IMR-90 (cell line): Measurements from ENCODE around the gene PDCD1. TPM values are rescaled to one million over a fixed set of nuclear protein-coding genes. Genes with fewer than 3 reads are reported as not detected.
A peak's percentile ranks its signal among the peaks of the same experiment; 100 is the strongest.

Experiments used
- ATAC-seq: fragments of 200-7000 bp; cut with Tn5 transposase; 2 replicates; pipeline ENCODE4 v1.9.1; 2020; ENCODE audit warnings: low read depth, mild to moderate bottlenecking, moderate library complexity
- BruUV-seq: library from RNA; stranded (reverse); fragments of 400-500 nt; replicated peaks from 2 replicates; lab custom pipeline; 2021; lab: Mats Ljungman, UMichigan
- CTCF ChIA-PET: fragments of 300-600 bp; formaldehyde crosslinking; extraction: SDS; loops from one replicate; lab custom pipeline; 2021; ENCODE audit warnings: antibody characterized with exemption; lab: Yijun Ruan, JAX
- POLR2A ChIA-PET: fragments of 300-600 bp; sonication (Branson Sonifier 250); formaldehyde crosslinking; loops from one replicate; lab custom pipeline; 2022; ENCODE audit warnings: antibody characterized with exemption; ENCODE audit not compliant: unreplicated experiment; lab: Charles Lee
- DNase-seq: peaks from one replicate; pipeline ENCODE4 v3.0.0; 2013
- H2AFZ ChIP-seq: replicated peaks from 2 replicates; pipeline ENCODE3; 2013; ENCODE audit warnings: low read length, mild to moderate bottlenecking; ENCODE audit not compliant: poor library complexity
- H2AK5ac ChIP-seq: 2 replicates; pipeline ENCODE4 v1.6.1; 2013; ENCODE audit warnings: low read depth, low read length, inconsistent platforms
- H2AK9ac ChIP-seq: replicated peaks from 2 replicates; pipeline ENCODE3; 2013; ENCODE audit warnings: mild to moderate bottlenecking, low read depth, low read length, moderate library complexity; ENCODE audit not compliant: poor library complexity
- H2BK120ac ChIP-seq: 2 replicates; pipeline ENCODE4 v1.6.1; 2013; ENCODE audit warnings: low read depth, low read length, inconsistent platforms
- H2BK15ac ChIP-seq: 3 replicates; pipeline ENCODE4 v1.6.1; 2013; ENCODE audit warnings: low read depth, low read length, inconsistent platforms
- H2BK20ac ChIP-seq: 2 replicates; pipeline ENCODE4 v1.6.1; 2013; ENCODE audit warnings: low read depth, mild to moderate bottlenecking, inconsistent platforms, low read length, moderate library complexity
- H2BK5ac ChIP-seq: 2 replicates; pipeline ENCODE4 v1.6.1; 2013; ENCODE audit warnings: mild to moderate bottlenecking, low read depth, low read length, inconsistent platforms; ENCODE audit not compliant: poor library complexity, severe bottlenecking
- H3K14ac ChIP-seq: replicated peaks from 2 replicates; pipeline ENCODE4 v1.6.1; 2013; ENCODE audit warnings: low read depth, low read length, inconsistent platforms
- H3K18ac ChIP-seq: 2 replicates; pipeline ENCODE4 v1.6.1; 2013; ENCODE audit warnings: low read depth, low read length, control low read depth
- H3K23ac ChIP-seq: 2 replicates; pipeline ENCODE4 v1.6.1; 2013; ENCODE audit warnings: low read depth, low read length, inconsistent platforms
- H3K27ac ChIP-seq: 2 replicates; pipeline ENCODE4 v1.5.1; 2013; ENCODE audit warnings: mild to moderate bottlenecking, control low read depth, low read length; ENCODE audit not compliant: insufficient read depth
- H3K27me3 ChIP-seq: 2 replicates; pipeline ENCODE4 v1.6.1; 2013; ENCODE audit warnings: low read length; ENCODE audit not compliant: control insufficient read depth, insufficient read depth
- H3K36me3 ChIP-seq: 2 replicates; pipeline ENCODE4 v1.6.1; 2013; ENCODE audit warnings: low read length, mixed read lengths; ENCODE audit not compliant: control insufficient read depth, insufficient read depth
- H3K4ac ChIP-seq: 2 replicates; pipeline ENCODE4 v1.6.1; 2013; ENCODE audit warnings: low read depth, low read length, inconsistent platforms
- H3K4me1 ChIP-seq: 2 replicates; pipeline ENCODE4 v1.6.1; 2013; ENCODE audit warnings: low read length, mixed read lengths; ENCODE audit not compliant: control insufficient read depth, insufficient read depth
- H3K4me2 ChIP-seq: 2 replicates; pipeline ENCODE4 v1.6.1; 2013; ENCODE audit warnings: low read depth, mild to moderate bottlenecking, control low read depth, low read length, moderate library complexity
- H3K4me3 ChIP-seq: 2 replicates; pipeline ENCODE4 v1.5.1; 2013; ENCODE audit warnings: low read depth, mild to moderate bottlenecking, control low read depth, low read length, moderate library complexity; ENCODE audit not compliant: insufficient read depth
- H3K56ac ChIP-seq: 2 replicates; pipeline ENCODE4 v1.6.1; 2013; ENCODE audit warnings: low read length, inconsistent platforms; ENCODE audit not compliant: insufficient read depth; ENCODE audit errors: extremely low read depth
- H3K79me1 ChIP-seq, 2 experiments: 2 replicates each; pipeline ENCODE4 v1.6.1; 2013; ENCODE audit warnings: low read length in 2 of 2, inconsistent platforms in 1 of 2, low read depth in 1 of 2
- H3K9ac ChIP-seq: 2 replicates; pipeline ENCODE4 v1.6.1; 2013; ENCODE audit warnings: low read depth, low read length, control low read depth
- H3K9me1 ChIP-seq: 2 replicates; pipeline ENCODE4 v1.6.1; 2013; ENCODE audit warnings: low read length, inconsistent platforms; ENCODE audit not compliant: insufficient read depth
- H3K9me3 ChIP-seq: 2 replicates; pipeline ENCODE4 v1.6.1; 2013; ENCODE audit warnings: low read length; ENCODE audit not compliant: control insufficient read depth, insufficient read depth
- H4K20me1 ChIP-seq: 2 replicates; pipeline ENCODE4 v1.6.1; 2013; ENCODE audit warnings: low read length, inconsistent platforms; ENCODE audit not compliant: insufficient read depth
- H4K5ac ChIP-seq: 2 replicates; pipeline ENCODE4 v1.6.1; 2013; ENCODE audit warnings: mild to moderate bottlenecking, low read depth, low read length, control low read depth
- H4K8ac ChIP-seq, 2 experiments: 2 replicates each; pipeline ENCODE4 v1.6.1; 2013; ENCODE audit warnings: low read depth in 2 of 2, low read length in 2 of 2, control low read depth in 1 of 2, inconsistent platforms in 1 of 2
- H4K91ac ChIP-seq: 2 replicates; pipeline ENCODE4 v1.6.1; 2013; ENCODE audit warnings: low read depth, low read length, inconsistent platforms; ENCODE audit not compliant: insufficient read depth
- BHLHE40 ChIP-seq: fragments of 150-350 bp; IDR thresholded peaks from 2 replicates; pipeline ENCODE4 v1.6.1; 2016; ENCODE audit warnings: mild to moderate bottlenecking, low read depth, low read length
- CEBPB ChIP-seq: IDR thresholded peaks from 2 replicates; pipeline ENCODE4 v1.6.1; 2012; ENCODE audit warnings: low read depth, low read length, improper control_type of control experiment
- CHD1 ChIP-seq: IDR thresholded peaks from 2 replicates; pipeline ENCODE4 v1.6.1; 2012; ENCODE audit warnings: low read depth, low read length, improper control_type of control experiment
- FOS ChIP-seq: fragments of 150-350 bp; IDR thresholded peaks from 2 replicates; pipeline ENCODE4 v1.6.1; 2016; ENCODE audit warnings: low read depth, low read length
- MAFK ChIP-seq: IDR thresholded peaks from 2 replicates; pipeline ENCODE4 v1.6.1; 2012; ENCODE audit warnings: low read depth, low read length, improper control_type of control experiment
- MAZ ChIP-seq: IDR thresholded peaks from 2 replicates; pipeline ENCODE4 v1.6.1; 2012; ENCODE audit warnings: low read depth, mild to moderate bottlenecking, low read length, improper control_type of control experiment, moderate library complexity, borderline replicate concordance
- NFE2L2 ChIP-seq: fragments of 150-350 bp; IDR thresholded peaks from 2 replicates; pipeline ENCODE4 v1.6.1; 2016; ENCODE audit warnings: low read depth, mild to moderate bottlenecking, low read length
- POLR2A ChIP-seq: IDR thresholded peaks from 2 replicates; pipeline ENCODE4 v1.6.1; 2012; ENCODE audit warnings: mild to moderate bottlenecking, low read depth, low read length
- RAD21 ChIP-seq: IDR thresholded peaks from 2 replicates; pipeline ENCODE4 v1.6.1; 2012; ENCODE audit warnings: low read length, improper control_type of control experiment
- RFX5 ChIP-seq: IDR thresholded peaks from 2 replicates; pipeline ENCODE4 v1.8.0; 2012; ENCODE audit warnings: low read depth, mild to moderate bottlenecking, low read length, moderate library complexity
- WGBS, 2 experiments: methylation state at CpG; one replicate each; pipeline versions ENCODE4 v1.1.5 to v1.1.7; 2013; ENCODE audit warnings: missing lambda C conversion rate in 2 of 2; ENCODE audit not compliant: insufficient read length in 1 of 2; ENCODE audit errors: extremely low coverage in 2 of 2; 5-methylcytosine and 5-hydroxymethylcytosine counted together
- dilution Hi-C: fragments of 300-500 bp; cut with HindIII; formaldehyde crosslinking; loops from one replicate; pipeline ENCODE4 v1.14.3; 2018; ENCODE audit warnings: low sequenced_read_pairs; ENCODE audit not compliant: unreplicated experiment
- in situ Hi-C: fragments of 300-500 bp; cut with MboI; formaldehyde crosslinking; loops from 3 replicates; pipeline ENCODE4 v1.14.3; 2019; ENCODE audit warnings: low sequenced_read_pairs, inconsistent platforms, mixed read lengths
- intact Hi-C: fragments of 100-400 bp; cut with micrococcal nuclease; formaldehyde crosslinking; loops from 2 replicates; pipeline ENCODE4 v1.10.0; 2022
- polyA plus RNA-seq, 3 experiments: library from polyadenylated mRNA; depleted of rRNA; stranded (reverse); fragments of >200 nt; gene quantifications; 2 replicates each; pipeline ENCODE4 v1.2.3, GENCODE V29; 2012; ENCODE audit warnings: low replicate concordance in 1 of 3
- total RNA-seq: library from RNA; depleted of rRNA; stranded (reverse); fragments of >200 nt; gene quantifications from 2 replicates; pipeline ENCODE4 v1.2.3, GENCODE V29; 2012
- TF ChIP-seq, protein P1 (sequence below): fragments of 150-350 bp; IDR thresholded peaks from 2 replicates; pipeline ENCODE4 v1.6.1; 2017; ENCODE audit warnings: mild to moderate bottlenecking, antibody characterized with exemption, low read length, low read depth
- TF ChIP-seq, protein P2 (sequence below): fragments of 150-350 bp; IDR thresholded peaks from 2 replicates; pipeline ENCODE4 v1.6.1; 2016; ENCODE audit warnings: low read depth, mild to moderate bottlenecking, low read length, moderate library complexity, borderline replicate concordance

The PDCD1 gene
- total and polyA plus RNA-seq, 2 of the 4 experiments (the other 2 are of a cell fraction) = not detected

GRCh38 chr2:241877989-241878970 is 19.6 kb upstream of the PDCD1 start (continued):
- TF ChIP-seq MAZ = peak; percentile 98

DNA sequence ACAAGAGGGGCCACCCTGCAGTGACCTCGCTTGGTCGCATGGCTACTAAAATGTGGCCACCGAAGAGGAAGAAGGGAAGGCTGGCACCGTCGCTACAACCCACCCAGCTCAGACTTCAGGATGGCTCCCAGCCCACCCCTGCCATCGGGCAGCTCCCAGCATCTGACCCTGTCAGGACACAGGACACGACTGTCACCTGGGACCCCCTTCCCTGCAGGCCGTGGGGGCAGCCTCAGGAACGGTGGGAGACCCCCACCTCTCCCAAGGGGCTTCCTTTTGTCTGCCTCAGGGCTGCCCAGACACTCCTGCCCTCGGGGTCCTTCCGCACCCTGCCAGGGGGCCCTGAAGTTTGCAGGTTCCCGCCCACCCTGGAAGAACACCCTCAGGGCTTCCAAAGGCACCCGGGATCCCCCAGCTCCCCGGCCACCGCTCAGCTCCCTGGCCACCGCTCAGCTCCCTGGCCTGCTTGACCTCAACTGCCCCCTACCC is 18.5 kb upstream of the PDCD1 start:
- no TSS peak for BruUV-seq
- Histone ChIP-seq H3K23ac (no peak overlapping the region), H3K27ac (no peak overlapping the region), H2BK20ac (no peak overlapping the region), H3K4me2 (no peak overlapping the region), H4K5ac (no peak overlapping the region), H3K14ac (no peak overlapping the region), H3K36me3 (no peaks in the 10 kb centered on the region), H2AK5ac (no peak overlapping the region), H3K9me1 (no peaks in the 10 kb centered on the region), H3K4ac (no peak overlapping the region), H4K20me1 (no peaks in the 10 kb centered on the region), H2AFZ (no peak overlapping the region), H2BK120ac (no peak overlapping the region), H3K9ac (no peak overlapping the region), H4K8ac (no peak overlapping the region), H3K18ac (no peak overlapping the region), H3K56ac (no peak overlapping the region), H3K27me3 (no peaks in the 10 kb centered on the region), H3K4me3 (no peak overlapping the region), H3K4me1 (no peaks in the 10 kb centered on the region), H2BK15ac (no peak overlapping the region), H3K9me3 (no peaks in the 10 kb centered on the region), H2AK9ac (no peak overlapping the region), H4K91ac (no peak overlapping the region), H3K79me1 (no peaks in the 10 kb centered on the region), H2BK5ac (no peak overlapping the region)
- ATAC-seq (no peak), DNase-seq (no peak)
- TF ChIP-seq, protein P1, sequence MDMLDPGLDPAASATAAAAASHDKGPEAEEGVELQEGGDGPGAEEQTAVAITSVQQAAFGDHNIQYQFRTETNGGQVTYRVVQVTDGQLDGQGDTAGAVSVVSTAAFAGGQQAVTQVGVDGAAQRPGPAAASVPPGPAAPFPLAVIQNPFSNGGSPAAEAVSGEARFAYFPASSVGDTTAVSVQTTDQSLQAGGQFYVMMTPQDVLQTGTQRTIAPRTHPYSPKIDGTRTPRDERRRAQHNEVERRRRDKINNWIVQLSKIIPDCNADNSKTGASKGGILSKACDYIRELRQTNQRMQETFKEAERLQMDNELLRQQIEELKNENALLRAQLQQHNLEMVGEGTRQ = no peak
- TF ChIP-seq RAD21 = no peak
- TF ChIP-seq POLR2A = no peak
- TF ChIP-seq CHD1 = no peak
- TF ChIP-seq MAFK = no peak
- TF ChIP-seq NFE2L2 = no peak
- no peak for TF ChIP-seq FOS
- no peak for TF ChIP-seq RFX5
- TF ChIP-seq, protein P2, sequence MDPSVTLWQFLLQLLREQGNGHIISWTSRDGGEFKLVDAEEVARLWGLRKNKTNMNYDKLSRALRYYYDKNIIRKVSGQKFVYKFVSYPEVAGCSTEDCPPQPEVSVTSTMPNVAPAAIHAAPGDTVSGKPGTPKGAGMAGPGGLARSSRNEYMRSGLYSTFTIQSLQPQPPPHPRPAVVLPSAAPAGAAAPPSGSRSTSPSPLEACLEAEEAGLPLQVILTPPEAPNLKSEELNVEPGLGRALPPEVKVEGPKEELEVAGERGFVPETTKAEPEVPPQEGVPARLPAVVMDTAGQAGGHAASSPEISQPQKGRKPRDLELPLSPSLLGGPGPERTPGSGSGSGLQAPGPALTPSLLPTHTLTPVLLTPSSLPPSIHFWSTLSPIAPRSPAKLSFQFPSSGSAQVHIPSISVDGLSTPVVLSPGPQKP = no peak
- TF ChIP-seq CEBPB = no peak
- TF ChIP-seq BHLHE40 = no peak
- CTCF ChIA-PET = no interaction called here
- in situ Hi-C loops (loop anchor here (5.0 kb wide), 1 partner anchor 210 kb away; no protein-coding TSS in a partner anchor), intact Hi-C loops (loop anchor here (10.0 kb wide), 1 partner anchor 172 kb away; the partner anchor contains the start of gene ING5), dilution Hi-C loops (no loop called here)
- POLR2A ChIA-PET = no interaction called here
- WGBS, 2 experiments = 96% methylated on average over 3 of the region's 16 CpGs; no CpG with 5 or more reads in 1 of the 2 experiments
